ENCODE data around the gene MEGF11. TPM values are rescaled to one million over a fixed set of nuclear protein-coding genes. Genes with fewer than 3 reads are reported as not detected.

Gene MEGF11
- total and polyA plus RNA-seq, 8 donors = 0.05 to 0.92 (median 0.14) TPM; not detected in 4

DNA sequence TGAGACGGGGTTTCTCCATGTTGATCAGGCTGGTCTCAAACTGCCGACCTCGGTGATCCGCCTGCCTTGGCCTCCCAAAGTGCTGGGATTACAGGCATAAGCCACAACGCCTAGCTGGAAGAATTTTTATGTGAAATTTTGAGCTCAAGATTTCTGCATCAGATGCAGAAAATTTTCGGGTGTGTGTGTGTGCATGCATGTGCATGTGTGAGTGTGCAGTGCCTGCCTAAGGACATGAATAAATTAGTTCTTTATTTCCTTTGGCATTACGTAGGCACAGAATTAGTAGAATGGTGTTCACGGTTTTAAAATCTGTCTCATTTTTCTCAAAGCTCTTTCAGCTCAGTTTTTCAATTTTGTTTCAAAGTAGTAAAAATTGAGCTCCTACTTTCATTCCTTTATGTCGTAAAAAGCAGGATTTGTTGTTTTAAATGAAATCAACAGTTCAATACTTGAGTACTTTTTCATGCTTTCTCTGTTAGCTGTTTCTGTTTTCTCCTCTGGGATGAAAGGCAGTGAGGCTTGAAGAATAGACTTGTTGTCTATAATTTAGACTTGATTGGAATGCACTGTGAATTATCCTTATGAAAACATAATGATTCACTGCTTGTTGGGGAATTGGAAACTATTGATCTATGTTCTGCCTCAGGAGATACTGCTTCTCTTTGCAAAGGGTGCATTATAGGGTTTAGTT is 407.6 kb downstream of the MEGF11 start:
- Histone ChIP-seq H3K27ac (no peak overlapping the region), H3K4me1 (peaks cover 0 to 4% (median 1%) of the 10 kb centered on the region in 4 donors), H3K36me3 (no peaks in the 10 kb centered on the region), H3K27me3 (no peaks in the 10 kb centered on the region), H3K9me3 (no peaks in the 10 kb centered on the region), H3K4me3 (no peak overlapping the region)
- intact Hi-C loops (cut with DNase I; ENCODE audit: low total_unique reads) = no loop called here
- no peak for TF ChIP-seq CTCF (IDR thresholded peaks at IDR 0.05)
- no peak for DNase-seq
- 74 to 84% (median 79%) methylated on average over 9 of the region's 9 CpGs for WGBS, 5 donors

Small RNA genes within 50 kb of the gene (small RNA-seq; reads per million reads assigned to genes)
- gene MIR4311 = 0 reads per million in 4 donors

Other genes with a start within 250 kb of the MEGF11 start
- 10 to 100 TPM; 12.8 to 35.1 (median 20.9) TPM for gene DIS3L, start 39.8 kb upstream of the MEGF11 start, total RNA-seq
- gene DIS3L, start 39.8 kb upstream of the MEGF11 start, polyA plus RNA-seq = 10 to 100 TPM in 2 of 3 donors, 1 to 10 TPM in 1; 8.8 to 12.5 (median 11.8) TPM
- gene TIPIN, start 102.9 kb upstream of the MEGF11 start, total RNA-seq = 10 to 100 TPM in 1 of 5 donors, 1 to 10 TPM in 3, not detected in 1; 2.3 to 13.8 (median 8.4) TPM
- 1 to 10 TPM; 2.7 to 3.1 (median 2.9) TPM for gene TIPIN, start 102.9 kb upstream of the MEGF11 start, polyA plus RNA-seq
- 100 to 1,000 TPM in 1 of 5 donors, 10 to 100 TPM in 4; 21.9 to 123 (median 35.0) TPM for gene MAP2K1, start 133.2 kb upstream of the MEGF11 start, total RNA-seq
- gene MAP2K1, start 133.2 kb upstream of the MEGF11 start, polyA plus RNA-seq = 10 to 100 TPM; 20.1 to 24.6 (median 23.9) TPM
- gene SNAPC5, start 244.0 kb upstream of the MEGF11 start, total RNA-seq = 10 to 100 TPM in 2 of 5 donors, 1 to 10 TPM in 3; 2.3 to 18.2 (median 9.8) TPM
- gene SNAPC5, start 244.0 kb upstream of the MEGF11 start, polyA plus RNA-seq = 10 to 100 TPM; 25.9 to 49.0 (median 31.6) TPM